Esophagus muscularis mucosa (tissue), 4 donors: Measurements from ENCODE around the gene CEP57L1.
"Not testable (repeated sequence)": the region's sequence is repeated elsewhere in the genome, so short reads cannot be mapped to it uniquely, and the experiment has no call there.

ENCODE experiments used
- EP300 ChIP-seq: sonication (generic); formaldehyde crosslinking; IDR thresholded peaks from one replicate; pipeline ENCODE4 v1.6.1; 2017; ENCODE audit warnings: antibody characterized with exemption
- POLR2A ChIP-seq: fragments of 450-650 bp; IDR thresholded peaks from one replicate; pipeline ENCODE4 v1.6.1; 2017; ENCODE audit warnings: antibody characterized with exemption, moderate library complexity, mild to moderate bottlenecking, low read depth
- TF ChIP-seq, protein P1 (sequence below), 3 experiments: fragments of 200-600 bp in 2 of 3; fragments of 450-650 bp in 1 of 3; sonication (generic) in 2 of 3; IDR thresholded peaks; one replicate each; pipeline ENCODE4 v1.5.1; 2017 to 2019; ENCODE audit warnings: antibody characterized with exemption in 3 of 3, mild to moderate bottlenecking in 2 of 3, moderate library complexity in 1 of 3

DNA sequence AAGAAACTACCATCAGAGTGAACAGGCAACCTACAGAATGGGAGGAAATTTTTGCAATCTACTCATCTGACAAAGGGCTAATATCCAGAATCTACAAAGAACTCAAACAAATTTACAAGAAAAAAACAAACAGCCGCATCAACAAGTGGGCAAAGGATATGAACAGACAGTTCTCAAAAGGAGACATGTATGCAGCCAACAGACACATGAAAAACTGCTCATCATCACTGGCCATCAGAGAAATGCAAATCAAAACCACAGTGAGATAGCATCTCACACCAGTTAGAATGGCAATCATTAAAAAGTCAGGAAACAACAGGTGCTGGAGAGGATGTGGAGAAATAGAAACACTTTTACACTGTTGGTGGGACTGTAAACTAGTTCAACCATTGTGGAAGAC lies 40.3 kb downstream of the CEP57L1 start:
- TF ChIP-seq, protein P1, sequence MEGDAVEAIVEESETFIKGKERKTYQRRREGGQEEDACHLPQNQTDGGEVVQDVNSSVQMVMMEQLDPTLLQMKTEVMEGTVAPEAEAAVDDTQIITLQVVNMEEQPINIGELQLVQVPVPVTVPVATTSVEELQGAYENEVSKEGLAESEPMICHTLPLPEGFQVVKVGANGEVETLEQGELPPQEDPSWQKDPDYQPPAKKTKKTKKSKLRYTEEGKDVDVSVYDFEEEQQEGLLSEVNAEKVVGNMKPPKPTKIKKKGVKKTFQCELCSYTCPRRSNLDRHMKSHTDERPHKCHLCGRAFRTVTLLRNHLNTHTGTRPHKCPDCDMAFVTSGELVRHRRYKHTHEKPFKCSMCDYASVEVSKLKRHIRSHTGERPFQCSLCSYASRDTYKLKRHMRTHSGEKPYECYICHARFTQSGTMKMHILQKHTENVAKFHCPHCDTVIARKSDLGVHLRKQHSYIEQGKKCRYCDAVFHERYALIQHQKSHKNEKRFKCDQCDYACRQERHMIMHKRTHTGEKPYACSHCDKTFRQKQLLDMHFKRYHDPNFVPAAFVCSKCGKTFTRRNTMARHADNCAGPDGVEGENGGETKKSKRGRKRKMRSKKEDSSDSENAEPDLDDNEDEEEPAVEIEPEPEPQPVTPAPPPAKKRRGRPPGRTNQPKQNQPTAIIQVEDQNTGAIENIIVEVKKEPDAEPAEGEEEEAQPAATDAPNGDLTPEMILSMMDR (IDR thresholded peaks at IDR 0.05) = not testable (repeated sequence)
- TF ChIP-seq POLR2A, EP300: not testable (repeated sequence)
